ENCODE measurements around the gene RINL.

Gene RINL

GRCh38 chr19:38849147-38849859 is 28.8 kb downstream of the RINL start:
- peak; percentile 99 for DNase-seq (ENCODE audit: low spot score)

- DNase-seq (ENCODE audit: low spot score), result peak; percentile 6
Observed at GRCh38 chr19:38848299-38849146, 29.6 kb downstream of the RINL start.

GRCh38 chr19:38846097-38846496 is 32.0 kb downstream of the RINL start:
- no peak for DNase-seq (ENCODE audit: low spot score)

GRCh38 chr19:38845374-38846024 is 32.6 kb downstream of the RINL start:
- no peak for DNase-seq (ENCODE audit: low spot score)

GRCh38 chr19:38844093-38844686 is 33.9 kb downstream of the RINL start:
- no peak for DNase-seq (ENCODE audit: low spot score)

GRCh38 chr19:38843175-38843758 is 34.8 kb downstream of the RINL start:
- DNase-seq (ENCODE audit: low spot score), result peak; percentile 0

- DNase-seq (ENCODE audit: low spot score), result peak; percentile 0
Observed at GRCh38 chr19:38842439-38843174, 35.5 kb downstream of the RINL start.

- DNase-seq (ENCODE audit: low spot score), result no peak
Observed at GRCh38 chr19:38841787-38842438, 36.2 kb downstream of the RINL start.

GRCh38 chr19:38841180-38841766 is 36.8 kb downstream of the RINL start:
- DNase-seq (ENCODE audit: low spot score), result no peak

GRCh38 chr19:38840583-38840968 is 37.5 kb downstream of the RINL start:
- DNase-seq (ENCODE audit: low spot score), result peak; percentile 0

- peak; percentile 0 for DNase-seq (ENCODE audit: low spot score)
Observed at GRCh38 chr19:38839816-38840582, 38.1 kb downstream of the RINL start.

- DNase-seq (ENCODE audit: low spot score), result no peak
Observed at GRCh38 chr19:38838986-38839761, 38.9 kb downstream of the RINL start.

- no peak for DNase-seq (ENCODE audit: low spot score)
Observed at GRCh38 chr19:38838208-38838985, 39.7 kb downstream of the RINL start.

- DNase-seq (ENCODE audit: low spot score), result no peak
Observed at GRCh38 chr19:38837656-38838121, 40.4 kb downstream of the RINL start.

GRCh38 chr19:38836983-38837626 is 41.0 kb downstream of the RINL start:
- no peak for DNase-seq (ENCODE audit: low spot score)

- DNase-seq (ENCODE audit: low spot score), result no peak
Observed at GRCh38 chr19:38836159-38836982, 41.7 kb downstream of the RINL start.
